ENCODE results near the gene ARHGAP33.

ARHGAP33 gene

GRCh38 chr19:35775298-35776101 is at the start of gene ARHGAP33:
ARHGAP33 (plus strand) TSS chr19:35775564; CDS start chr19:35775659, 95 bp downstream.
- DNase-seq (ENCODE audit: low read depth in 2 of 2), result peak; percentile 97 to 98

- no peak for DNase-seq (ENCODE audit: low read depth in 2 of 2)
Measured at GRCh38 chr19:35727053-35727955, 48.1 kb upstream of the ARHGAP33 start.

- no peak for DNase-seq (ENCODE audit: low read depth in 2 of 2)
Measured at GRCh38 chr19:35727956-35728706, 47.2 kb upstream of the ARHGAP33 start.

GRCh38 chr19:35729021-35729420 is 46.3 kb upstream of the ARHGAP33 start:
- no peak for DNase-seq (ENCODE audit: low read depth in 2 of 2)

GRCh38 chr19:35729763-35730162 is 45.6 kb upstream of the ARHGAP33 start:
- no peak for DNase-seq (ENCODE audit: low read depth in 2 of 2)

GRCh38 chr19:35730326-35730725 is 45.0 kb upstream of the ARHGAP33 start:
- no peak for DNase-seq (ENCODE audit: low read depth in 2 of 2)

GRCh38 chr19:35731353-35731752 is 44.0 kb upstream of the ARHGAP33 start:
- DNase-seq (ENCODE audit: low read depth in 2 of 2), result no peak

GRCh38 chr19:35731779-35732405 is 43.5 kb upstream of the ARHGAP33 start:
- DNase-seq (ENCODE audit: low read depth in 2 of 2), result no peak

GRCh38 chr19:35732540-35733179 is 42.7 kb upstream of the ARHGAP33 start:
- DNase-seq (ENCODE audit: low read depth in 2 of 2), result no peak

- no peak for DNase-seq (ENCODE audit: low read depth in 2 of 2)
Measured at GRCh38 chr19:35733180-35734125, 41.9 kb upstream of the ARHGAP33 start.

- DNase-seq (ENCODE audit: low read depth in 2 of 2), result no peak
Measured at GRCh38 chr19:35734273-35734672, 41.1 kb upstream of the ARHGAP33 start.

GRCh38 chr19:35734889-35735288 is 40.5 kb upstream of the ARHGAP33 start:
- DNase-seq (ENCODE audit: low read depth in 2 of 2), result no peak

- no peak for DNase-seq (ENCODE audit: low read depth in 2 of 2)
Measured at GRCh38 chr19:35736913-35737886, 38.2 kb upstream of the ARHGAP33 start.

- no peak for DNase-seq (ENCODE audit: low read depth in 2 of 2)
Measured at GRCh38 chr19:35738021-35738886, 37.1 kb upstream of the ARHGAP33 start.

GRCh38 chr19:35738887-35739229 is 36.5 kb upstream of the ARHGAP33 start:
- DNase-seq (ENCODE audit: low read depth in 2 of 2), result no peak

- DNase-seq (ENCODE audit: low read depth in 2 of 2), result no peak
Measured at GRCh38 chr19:35739275-35740107, 35.9 kb upstream of the ARHGAP33 start.

- no peak for DNase-seq (ENCODE audit: low read depth in 2 of 2)
Measured at GRCh38 chr19:35740108-35740422, 35.3 kb upstream of the ARHGAP33 start.

Data from stimulated activated CD8-positive, alpha-beta memory T cell treated with anti-CD3 and anti-CD28 coated beads, Interleukin-7, amount 100 ng/mL, for 4 hours (primary cell).